ENCODE results near the gene PLSCR1. TPM values are rescaled to one million over a fixed set of nuclear protein-coding genes. Genes with fewer than 3 reads are reported as not detected.

PLSCR1 gene
- total and polyA plus RNA-seq, 2 donors (not counting 1 experiment from before 2014, with no cell fraction given) = 16.8 to 44.6 TPM

- TF ChIP-seq EZH2 (IDR thresholded peaks at IDR 0.05; ENCODE audit: borderline replicate concordance, insufficient read depth, low read depth, low read length, poor library complexity, severe bottlenecking) (no peak), CTCF (IDR thresholded peaks at IDR 0.05) (no peak)
- no CpG with 5 or more reads among the region's 1 CpG for WGBS (ENCODE audit: insufficient coverage)
- Histone ChIP-seq H3K27me3 (replicated peaks in 1 of 4; ENCODE audit: control extremely low read depth in 1 of 4, control insufficient read depth in 3 of 4, insufficient read depth in 4 of 4, low read length in 3 of 4) (peaks cover 0 to 3% (median 0%) of the 10 kb centered on the region in 4 experiments), H3K4me2 (replicated peaks; ENCODE audit: low read depth, low read length, poor library complexity, severe bottlenecking) (no peak overlapping the region), H3K36me3 (replicated peaks in 1 of 2; ENCODE audit: control extremely low read depth in 1 of 2, control insufficient read depth in 1 of 2, extremely low read depth in 1 of 2, insufficient read depth in 2 of 2, low read length in 1 of 2) (no peaks in the 10 kb centered on the region), H3K4me3 (ENCODE audit: control extremely low read depth in 1 of 5, extremely low read depth in 1 of 5, insufficient read depth in 1 of 5, low read depth in 2 of 5, low read length in 4 of 5) (no peak overlapping the region), H3K27ac (ENCODE audit: low read length in 2 of 2) (no peak overlapping the region), H3K9me3 (ENCODE audit: control extremely low read depth in 1 of 3, control insufficient read depth in 2 of 3, insufficient read depth in 1 of 3, low read length in 2 of 3) (peaks cover 0 to 5% (median 0%) of the 10 kb centered on the region in 3 donors), H2AFZ (ENCODE audit: insufficient read depth, low read depth, low read length, poor library complexity, severe bottlenecking) (no peak overlapping the region), H3K9ac (ENCODE audit: low read length) (no peak overlapping the region), H3K79me2 (ENCODE audit: control insufficient read depth, insufficient read depth, low read length) (no peaks in the 10 kb centered on the region), H3K4me1 (ENCODE audit: control insufficient read depth in 2 of 2, insufficient read depth in 2 of 2, low read length in 2 of 2) (peaks cover 4 to 13% of the 10 kb centered on the region in 2 donors), H4K20me1 (ENCODE audit: control insufficient read depth, insufficient read depth, low read length, poor library complexity, severe bottlenecking) (no peaks in the 10 kb centered on the region)
- POLR2A ChIA-PET = no interaction called here
- peaks cover 15% of the 10 kb centered on the region for H3K4me1 Mint-ChIP-seq
- no peak overlapping the region for H3K27ac Mint-ChIP-seq
- peak overlapping the region; percentile 5 for H3K4me3 Mint-ChIP-seq
- CTCF ChIA-PET = interaction anchor here (1.6 kb wide), 1 partner anchor 72 kb away, joined by 3 read pairs; no protein-coding TSS in a partner anchor
- H3K27me3 Mint-ChIP-seq = no peaks in the 10 kb centered on the region
- ATAC-seq (ENCODE audit: low read depth) = no peak
- intact Hi-C loops (cut with micrococcal nuclease) = no loop called here
- H3K9me3 Mint-ChIP-seq (ENCODE audit: insufficient read depth) = no peaks in the 10 kb centered on the region
- no peak for DNase-seq
Observed at GRCh38 chr3:146471012-146471411, 73.4 kb downstream of the PLSCR1 start.

GRCh38 chr3:146470425-146470990, 73.9 kb downstream of the PLSCR1 start:
- ChIA-PET CTCF (interaction anchor here (1.6 kb wide), 2 partner anchors 72 to 107 kb away, joined by 3 to 6 read pairs; no protein-coding TSS in a partner anchor), POLR2A (no interaction called here)

More at GRCh38 chr3:146470425-146470990, 73.9 kb downstream of the PLSCR1 start:
- Histone ChIP-seq H4K20me1 (ENCODE audit: control insufficient read depth, insufficient read depth, low read length, poor library complexity, severe bottlenecking) (no peaks in the 10 kb centered on the region), H2AFZ (ENCODE audit: insufficient read depth, low read depth, low read length, poor library complexity, severe bottlenecking) (no peak overlapping the region), H3K4me2 (replicated peaks; ENCODE audit: low read depth, low read length, poor library complexity, severe bottlenecking) (no peak overlapping the region), H3K27me3 (replicated peaks in 1 of 4; ENCODE audit: control extremely low read depth in 1 of 4, control insufficient read depth in 3 of 4, insufficient read depth in 4 of 4, low read length in 3 of 4) (peaks cover 0 to 3% (median 0%) of the 10 kb centered on the region in 4 experiments), H3K36me3 (replicated peaks in 1 of 2; ENCODE audit: control extremely low read depth in 1 of 2, control insufficient read depth in 1 of 2, extremely low read depth in 1 of 2, insufficient read depth in 2 of 2, low read length in 1 of 2) (no peaks in the 10 kb centered on the region), H3K4me3 (ENCODE audit: control extremely low read depth in 1 of 5, extremely low read depth in 1 of 5, insufficient read depth in 1 of 5, low read depth in 2 of 5, low read length in 4 of 5) (peak overlapping the region in 1 of 5 experiments; percentile 73), H3K79me2 (ENCODE audit: control insufficient read depth, insufficient read depth, low read length) (no peaks in the 10 kb centered on the region), H3K27ac (ENCODE audit: low read length in 2 of 2) (no peak overlapping the region), H3K4me1 (ENCODE audit: control insufficient read depth in 2 of 2, insufficient read depth in 2 of 2, low read length in 2 of 2) (peaks cover 4 to 13% of the 10 kb centered on the region in 2 donors), H3K9ac (ENCODE audit: low read length) (no peak overlapping the region), H3K9me3 (ENCODE audit: control extremely low read depth in 1 of 3, control insufficient read depth in 2 of 3, insufficient read depth in 1 of 3, low read length in 2 of 3) (peaks cover 0 to 3% (median 0%) of the 10 kb centered on the region in 3 donors)
- Mint-ChIP-seq H3K4me1 (peaks cover 17% of the 10 kb centered on the region), H3K9me3 (ENCODE audit: insufficient read depth) (no peaks in the 10 kb centered on the region), H3K27ac (no peak overlapping the region), H3K27me3 (no peaks in the 10 kb centered on the region), H3K4me3 (peak overlapping the region; percentile 89)
- DNase-seq = no peak
- TF ChIP-seq CTCF (IDR thresholded peaks at IDR 0.05) = no peak
- no peak for TF ChIP-seq EZH2 (IDR thresholded peaks at IDR 0.05; ENCODE audit: borderline replicate concordance, insufficient read depth, low read depth, low read length, poor library complexity, severe bottlenecking)
- ATAC-seq (ENCODE audit: low read depth) = no peak
- WGBS (ENCODE audit: insufficient coverage) = 95% methylated on average over 4 of the region's 9 CpGs
- intact Hi-C loops (cut with micrococcal nuclease) = no loop called here
